Endothelial cell of umbilical vein (primary cell): ENCODE measurements around the gene MCM3.

Source experiments
- EZH2 ChIP-seq: IDR thresholded peaks from 2 replicates; pipeline ENCODE4 v1.6.1; 2012; ENCODE audit warnings: borderline replicate concordance, low read depth, mild to moderate bottlenecking, moderate library complexity, low read length, inconsistent platforms; ENCODE audit not compliant: severe bottlenecking
- POLR2A ChIP-seq: IDR thresholded peaks from 2 replicates; pipeline ENCODE4 v1.6.1; 2012; ENCODE audit warnings: low read depth, mild to moderate bottlenecking, control low read depth, low read length
- TF ChIP-seq, protein P1 (sequence below), 2 donors: IDR thresholded peaks; 1 replicate in 1 of 2; 2 replicates in 1 of 2; pipeline ENCODE4 v1.5.1; 2011; ENCODE audit warnings: low read length in 2 of 2, mild to moderate bottlenecking in 2 of 2, moderate library complexity in 2 of 2, control low read depth in 1 of 2, inconsistent platforms in 1 of 2, low read depth in 1 of 2; ENCODE audit not compliant: insufficient read depth in 1 of 2; ENCODE audit errors: extremely low read depth in 1 of 2

DNA sequence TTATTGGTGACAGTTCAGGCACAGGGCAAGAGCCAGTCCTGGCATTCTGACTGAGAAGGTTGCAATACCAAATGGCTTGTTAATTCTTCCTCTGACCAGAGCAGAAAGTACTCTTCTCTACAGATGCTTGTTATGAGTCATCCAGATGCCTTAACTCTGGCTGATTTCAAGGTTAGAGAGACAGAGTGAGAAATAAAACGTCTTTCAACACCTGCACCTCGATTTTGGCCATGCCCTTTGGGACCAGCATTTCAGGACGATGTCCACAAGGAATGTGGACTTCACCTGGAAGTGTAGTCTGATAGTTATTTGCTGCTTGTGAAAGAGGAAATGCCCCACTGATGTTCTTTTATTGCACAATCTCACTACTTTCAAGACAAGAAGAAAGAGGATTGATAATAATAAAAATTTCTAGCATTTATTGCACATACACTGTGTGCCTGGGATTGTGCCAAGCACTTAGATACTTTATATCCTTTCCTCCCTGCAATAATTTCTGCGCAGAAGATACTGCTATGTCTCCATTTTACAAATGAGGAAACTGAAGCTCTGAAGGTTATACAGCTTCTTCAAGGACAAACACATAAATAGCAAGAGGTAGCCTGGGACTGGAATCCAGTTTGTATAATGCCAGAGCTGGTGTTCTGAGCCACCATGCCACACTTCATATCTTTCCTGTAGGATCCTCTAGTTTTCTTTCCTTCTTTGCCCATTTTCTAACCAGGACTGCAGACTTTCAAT is 33.5 kb upstream of the MCM3 start:
- no peak for TF ChIP-seq EZH2
- TF ChIP-seq, protein P1, sequence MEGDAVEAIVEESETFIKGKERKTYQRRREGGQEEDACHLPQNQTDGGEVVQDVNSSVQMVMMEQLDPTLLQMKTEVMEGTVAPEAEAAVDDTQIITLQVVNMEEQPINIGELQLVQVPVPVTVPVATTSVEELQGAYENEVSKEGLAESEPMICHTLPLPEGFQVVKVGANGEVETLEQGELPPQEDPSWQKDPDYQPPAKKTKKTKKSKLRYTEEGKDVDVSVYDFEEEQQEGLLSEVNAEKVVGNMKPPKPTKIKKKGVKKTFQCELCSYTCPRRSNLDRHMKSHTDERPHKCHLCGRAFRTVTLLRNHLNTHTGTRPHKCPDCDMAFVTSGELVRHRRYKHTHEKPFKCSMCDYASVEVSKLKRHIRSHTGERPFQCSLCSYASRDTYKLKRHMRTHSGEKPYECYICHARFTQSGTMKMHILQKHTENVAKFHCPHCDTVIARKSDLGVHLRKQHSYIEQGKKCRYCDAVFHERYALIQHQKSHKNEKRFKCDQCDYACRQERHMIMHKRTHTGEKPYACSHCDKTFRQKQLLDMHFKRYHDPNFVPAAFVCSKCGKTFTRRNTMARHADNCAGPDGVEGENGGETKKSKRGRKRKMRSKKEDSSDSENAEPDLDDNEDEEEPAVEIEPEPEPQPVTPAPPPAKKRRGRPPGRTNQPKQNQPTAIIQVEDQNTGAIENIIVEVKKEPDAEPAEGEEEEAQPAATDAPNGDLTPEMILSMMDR (IDR thresholded peaks at IDR 0.05; ENCODE audit: extremely low read depth in 1 of 2, insufficient read depth in 1 of 2, low read depth in 1 of 2, low read length in 2 of 2), result no peak
- no peak for TF ChIP-seq POLR2A
